Thoracic aorta (tissue), 2 donors: Measurements from ENCODE around the gene DOC2A. TPM values are rescaled to one million over a fixed set of nuclear protein-coding genes. Genes with fewer than 3 reads are reported as not detected.

Experiments used
- ATAC-seq: fragments of 150-250 bp; one replicate; pipeline ENCODE4 v1.8.0; 2017; ENCODE audit warnings: low read depth; ENCODE audit not compliant: insufficient number of reproducible peaks, low FRiP score
- DNase-seq: peaks from one replicate; pipeline ENCODE4 v3.0.0-alpha.2; 2020; ENCODE audit warnings: low spot score
- H3K27ac ChIP-seq, 2 donors: fragments of 200-600 bp; sonication (generic); 1 replicate in 1 of 2; 2 replicates in 1 of 2; pipeline ENCODE4 v1.5.1; 2016; ENCODE audit warnings: mild to moderate bottlenecking in 2 of 2, moderate library complexity in 2 of 2
- H3K27me3 ChIP-seq: fragments of 200-600 bp; sonication (generic); replicated peaks from 2 replicates; pipeline ENCODE4 v1.6.0; 2016; ENCODE audit warnings: mild to moderate bottlenecking; ENCODE audit not compliant: insufficient read depth
- H3K36me3 ChIP-seq: fragments of 200-600 bp; sonication (generic); one replicate; pipeline ENCODE4 v1.5.1; 2016
- H3K4me1 ChIP-seq, 2 donors: fragments of 200-600 bp; sonication (generic); 1 replicate in 1 of 2; 2 replicates in 1 of 2; pipeline versions ENCODE4 v1.5.1 to v1.6.0; 2016; ENCODE audit warnings: low read depth in 2 of 2, mild to moderate bottlenecking in 1 of 2; ENCODE audit not compliant: control insufficient read depth in 1 of 2
- H3K4me3 ChIP-seq: fragments of 200-600 bp; sonication (generic); 2 replicates; pipeline ENCODE4 v1.5.1; 2016; ENCODE audit warnings: mild to moderate bottlenecking
- H3K9me3 ChIP-seq: fragments of 200-600 bp; sonication (generic); 2 replicates; pipeline ENCODE4 v1.5.1; 2016
- total RNA-seq, 2 donors: library from RNA; depleted of rRNA; stranded (reverse); fragments of >200 nt; gene quantifications; one replicate each; pipeline versions ENCODE4 v1.1.0 to v1.2.3, GENCODE V29; 2016
- TF ChIP-seq, protein P1 (sequence below): fragments of 200-600 bp; sonication (generic); IDR thresholded peaks from one replicate; pipeline ENCODE4 v1.5.1; 2019; ENCODE audit warnings: antibody characterized with exemption

Gene DOC2A
- total RNA-seq, 2 donors from 2014 or later, result 0.56 TPM; not detected in 1

DNA sequence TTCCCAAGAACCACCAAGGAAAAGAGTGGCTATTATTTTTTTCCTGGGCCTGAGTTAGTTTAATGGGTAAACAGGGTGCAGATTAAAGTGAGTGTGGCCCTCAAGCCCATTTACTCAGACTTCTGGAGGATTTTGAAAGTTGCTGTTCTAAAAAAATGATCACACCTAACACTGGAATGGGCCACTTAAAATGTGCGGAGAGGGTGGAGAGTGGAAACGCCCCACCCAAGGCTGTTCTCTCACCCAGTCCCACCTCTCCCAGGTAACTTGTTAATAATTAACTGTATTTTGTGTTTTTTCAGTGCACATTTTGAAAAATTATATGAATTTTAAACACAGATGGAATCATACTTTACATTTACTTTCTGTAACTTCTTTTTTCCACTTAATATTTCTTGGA is 20.8 kb downstream of the DOC2A start:
- no peak overlapping the region for H3K27ac ChIP-seq
- TF ChIP-seq, protein P1, sequence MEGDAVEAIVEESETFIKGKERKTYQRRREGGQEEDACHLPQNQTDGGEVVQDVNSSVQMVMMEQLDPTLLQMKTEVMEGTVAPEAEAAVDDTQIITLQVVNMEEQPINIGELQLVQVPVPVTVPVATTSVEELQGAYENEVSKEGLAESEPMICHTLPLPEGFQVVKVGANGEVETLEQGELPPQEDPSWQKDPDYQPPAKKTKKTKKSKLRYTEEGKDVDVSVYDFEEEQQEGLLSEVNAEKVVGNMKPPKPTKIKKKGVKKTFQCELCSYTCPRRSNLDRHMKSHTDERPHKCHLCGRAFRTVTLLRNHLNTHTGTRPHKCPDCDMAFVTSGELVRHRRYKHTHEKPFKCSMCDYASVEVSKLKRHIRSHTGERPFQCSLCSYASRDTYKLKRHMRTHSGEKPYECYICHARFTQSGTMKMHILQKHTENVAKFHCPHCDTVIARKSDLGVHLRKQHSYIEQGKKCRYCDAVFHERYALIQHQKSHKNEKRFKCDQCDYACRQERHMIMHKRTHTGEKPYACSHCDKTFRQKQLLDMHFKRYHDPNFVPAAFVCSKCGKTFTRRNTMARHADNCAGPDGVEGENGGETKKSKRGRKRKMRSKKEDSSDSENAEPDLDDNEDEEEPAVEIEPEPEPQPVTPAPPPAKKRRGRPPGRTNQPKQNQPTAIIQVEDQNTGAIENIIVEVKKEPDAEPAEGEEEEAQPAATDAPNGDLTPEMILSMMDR, result no peak
- ATAC-seq, result no peak
- H3K4me3 ChIP-seq, result no peak overlapping the region
- H3K9me3 ChIP-seq, result no peaks in the 10 kb centered on the region
- no peaks in the 10 kb centered on the region for H3K27me3 ChIP-seq
- DNase-seq, result no peak
- H3K4me1 ChIP-seq, result peaks cover 6 to 11% of the 10 kb centered on the region in 2 donors
- H3K36me3 ChIP-seq, result peaks cover 59% of the 10 kb centered on the region

DNA sequence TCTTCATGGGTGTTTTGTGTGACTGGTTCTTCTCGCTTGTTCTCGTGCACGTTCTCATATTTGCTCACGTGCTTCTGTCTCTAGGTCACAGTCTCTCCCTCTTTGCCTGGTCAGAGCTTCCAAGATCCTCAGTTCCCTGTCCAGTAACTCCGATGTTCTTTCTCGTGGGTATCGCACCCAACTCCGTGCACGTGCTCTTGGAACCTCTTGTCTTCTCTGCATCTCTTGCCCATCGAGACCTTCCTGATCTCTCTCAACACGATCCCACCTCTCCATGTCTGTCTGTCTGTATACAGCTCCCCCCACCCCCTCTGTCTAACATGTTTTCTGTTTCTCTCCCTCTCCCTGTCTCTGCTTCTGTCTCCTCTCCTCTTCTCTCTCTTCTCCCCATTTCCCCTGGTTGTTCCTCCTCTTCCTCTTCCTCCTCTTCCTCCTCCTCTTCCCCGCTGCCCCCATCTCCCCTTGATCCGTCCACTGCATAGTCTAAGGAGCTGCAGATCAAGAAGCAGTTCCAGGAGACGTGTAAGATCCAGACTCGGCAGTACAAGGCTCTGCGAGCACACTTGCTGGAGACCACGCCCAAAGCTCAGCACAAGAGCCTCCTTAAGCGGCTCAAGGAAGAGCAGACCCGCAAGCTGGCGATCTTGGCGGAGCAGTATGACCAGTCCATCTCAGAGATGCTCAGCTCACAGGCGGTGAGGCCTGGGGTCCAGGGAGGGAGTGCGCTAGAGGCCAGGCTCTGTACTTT is 21.5 kb downstream of the DOC2A start:
- DNase-seq (no peak), ATAC-seq (no peak)
- TF ChIP-seq, protein P1, result no peak
- no peaks in the 10 kb centered on the region for H3K9me3 ChIP-seq
- no peak overlapping the region for H3K4me3 ChIP-seq
- no peaks in the 10 kb centered on the region for H3K27me3 ChIP-seq
- peaks cover 66% of the 10 kb centered on the region for H3K36me3 ChIP-seq
- H3K27ac ChIP-seq, result no peak overlapping the region
- H3K4me1 ChIP-seq, result peaks cover 0 to 3% of the 10 kb centered on the region in 2 donors

DNA sequence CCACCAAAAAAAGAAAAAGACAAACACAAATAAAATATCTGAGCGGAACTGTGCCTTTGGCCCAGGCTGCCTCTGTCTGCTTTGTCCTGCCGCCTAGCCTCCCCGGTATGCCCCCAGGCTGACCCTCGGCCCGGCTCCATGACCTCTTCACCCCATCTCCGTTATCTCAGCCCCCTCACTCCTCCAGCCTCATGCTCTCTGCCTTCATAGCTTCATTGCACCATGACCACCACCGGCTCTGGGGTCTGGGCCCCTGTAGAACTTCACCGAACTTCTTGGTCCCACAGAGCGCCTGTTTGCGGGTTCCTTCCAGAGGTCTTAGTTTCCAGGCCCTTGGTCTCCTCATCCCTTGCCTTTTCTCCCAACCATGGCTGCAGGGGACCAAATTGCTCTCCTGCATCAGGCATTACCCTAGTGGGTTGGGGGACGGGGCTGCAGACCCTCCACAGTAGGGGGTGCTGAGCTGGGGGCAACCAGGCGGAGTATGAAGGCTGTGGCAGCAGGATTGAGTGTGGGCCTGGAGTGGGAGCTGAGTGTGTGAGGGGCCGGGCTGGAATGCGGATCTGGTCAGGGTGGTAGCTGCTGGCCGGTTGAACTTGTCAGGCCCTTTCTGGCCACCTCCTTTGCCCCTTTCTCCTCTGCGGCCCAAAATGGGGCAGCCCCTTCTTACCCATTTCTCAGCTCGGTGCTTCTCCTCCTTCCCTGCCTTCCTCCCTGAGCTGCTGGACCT is 22.3 kb downstream of the DOC2A start:
- Histone ChIP-seq H3K4me1 (no peaks in the 10 kb centered on the region), H3K27ac (no peak overlapping the region), H3K4me3 (no peak overlapping the region), H3K9me3 (no peaks in the 10 kb centered on the region), H3K36me3 (peaks cover 74% of the 10 kb centered on the region), H3K27me3 (no peaks in the 10 kb centered on the region)
- no peak for ATAC-seq
- DNase-seq, result no peak
- TF ChIP-seq, protein P1, result no peak

DNA sequence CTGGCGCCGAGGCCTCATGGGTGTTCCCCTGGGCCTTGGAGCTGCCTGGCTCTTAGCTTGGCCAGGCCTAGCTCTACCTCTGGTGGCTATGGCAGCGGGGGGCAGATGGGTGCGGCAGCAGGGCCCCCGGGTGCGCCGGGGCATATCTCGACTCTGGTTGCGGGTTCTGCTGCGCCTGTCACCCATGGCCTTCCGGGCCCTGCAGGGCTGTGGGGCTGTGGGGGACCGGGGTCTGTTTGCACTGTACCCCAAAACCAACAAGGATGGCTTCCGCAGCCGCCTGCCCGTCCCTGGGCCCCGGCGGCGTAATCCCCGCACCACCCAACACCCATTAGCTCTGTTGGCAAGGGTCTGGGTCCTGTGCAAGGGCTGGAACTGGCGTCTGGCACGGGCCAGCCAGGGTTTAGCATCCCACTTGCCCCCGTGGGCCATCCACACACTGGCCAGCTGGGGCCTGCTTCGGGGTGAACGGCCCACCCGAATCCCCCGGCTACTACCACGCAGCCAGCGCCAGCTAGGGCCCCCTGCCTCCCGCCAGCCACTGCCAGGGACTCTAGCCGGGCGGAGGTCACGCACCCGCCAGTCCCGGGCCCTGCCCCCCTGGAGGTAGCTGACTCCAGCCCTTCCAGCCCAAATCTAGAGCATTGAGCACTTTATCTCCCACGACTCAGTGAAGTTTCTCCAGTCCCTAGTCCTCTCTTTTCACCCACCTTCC is 23.3 kb downstream of the DOC2A start:
- H3K27ac ChIP-seq, result no peak overlapping the region
- H3K4me1 ChIP-seq, result no peaks in the 10 kb centered on the region
- H3K9me3 ChIP-seq, result no peaks in the 10 kb centered on the region
- peaks cover 78% of the 10 kb centered on the region for H3K36me3 ChIP-seq
- DNase-seq, result no peak
- TF ChIP-seq, protein P1, result no peak
- no peak overlapping the region for H3K4me3 ChIP-seq
- no peak for ATAC-seq
- H3K27me3 ChIP-seq, result no peaks in the 10 kb centered on the region

DNA sequence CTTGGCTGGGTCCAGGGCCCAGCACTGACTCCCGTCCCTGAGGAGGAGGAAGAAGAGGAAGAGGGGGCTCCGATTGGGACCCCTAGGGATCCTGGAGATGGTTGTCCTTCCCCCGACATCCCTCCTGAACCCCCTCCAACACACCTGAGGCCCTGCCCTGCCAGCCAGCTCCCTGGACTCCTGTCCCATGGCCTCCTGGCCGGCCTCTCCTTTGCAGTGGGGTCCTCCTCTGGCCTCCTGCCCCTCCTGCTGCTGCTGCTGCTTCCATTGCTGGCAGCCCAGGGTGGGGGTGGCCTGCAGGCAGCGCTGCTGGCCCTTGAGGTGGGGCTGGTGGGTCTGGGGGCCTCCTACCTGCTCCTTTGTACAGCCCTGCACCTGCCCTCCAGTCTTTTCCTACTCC is 23.9 kb downstream of the DOC2A start:
- Histone ChIP-seq H3K9me3 (no peaks in the 10 kb centered on the region), H3K4me3 (no peak overlapping the region), H3K36me3 (peaks cover 82% of the 10 kb centered on the region), H3K27ac (no peak overlapping the region), H3K27me3 (no peaks in the 10 kb centered on the region), H3K4me1 (no peaks in the 10 kb centered on the region)
- TF ChIP-seq, protein P1, result no peak
- DNase-seq (no peak), ATAC-seq (no peak)
